Hematopoietic multipotent progenitor cell (in vitro differentiated cells): ENCODE data around the gene IPCEF1. TPM values are rescaled to one million over a fixed set of nuclear protein-coding genes. Genes with fewer than 3 reads are reported as not detected.

Experiments
- DNase-seq, 3 donors: peaks; one replicate each; pipeline ENCODE4 v3.0.0-alpha.2; 2011 to 2015; ENCODE audit warnings: low read depth in 2 of 3, low spot score in 2 of 3
- total RNA-seq: library from RNA; depleted of rRNA; stranded (reverse); fragments of >200 nt; gene quantifications from one replicate; pipeline ENCODE4 v1.2.3, GENCODE V29; 2012

The IPCEF1 gene
- total RNA-seq, 1 donor = 0.27 TPM

- DNase-seq = peak in 2 of 3 donors; percentile 26 to 43
Observed at GRCh38 chr6:154298297-154298696, 58.3 kb downstream of the IPCEF1 start.

GRCh38 chr6:154297721-154298120 is 58.9 kb downstream of the IPCEF1 start:
- no peak for DNase-seq

GRCh38 chr6:154297210-154297609 is 59.4 kb downstream of the IPCEF1 start:
- DNase-seq = no peak

DNA sequence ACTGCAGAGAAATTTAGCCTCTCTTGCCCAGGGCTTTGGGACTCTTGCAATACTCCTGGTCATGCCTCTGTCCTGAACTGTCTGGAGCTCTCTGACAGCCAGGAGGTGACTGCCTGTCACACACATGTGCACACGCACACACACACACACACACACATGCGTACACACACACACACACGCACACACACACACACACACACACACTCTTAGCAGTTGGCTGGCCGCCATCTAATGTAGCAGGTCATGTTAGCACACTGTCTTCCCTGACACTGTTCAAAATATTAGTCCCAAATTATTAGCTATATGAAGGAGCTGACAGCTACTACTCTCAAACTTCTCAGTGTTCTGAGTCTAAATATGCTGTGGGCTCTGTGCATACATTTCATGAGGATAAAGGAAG is 60.9 kb downstream of the IPCEF1 start:
- no peak for DNase-seq

GRCh38 chr6:154292855-154293519 is 63.6 kb downstream of the IPCEF1 start:
- no peak for DNase-seq

- no peak for DNase-seq
Observed at GRCh38 chr6:154292066-154292465, 64.5 kb downstream of the IPCEF1 start.

- DNase-seq = peak in 1 of 3 donors; percentile 25
Observed at GRCh38 chr6:154289818-154290508, 66.6 kb downstream of the IPCEF1 start.

- no peak for DNase-seq
Observed at GRCh38 chr6:154285826-154286225, 70.8 kb downstream of the IPCEF1 start.

- no peak for DNase-seq
Observed at GRCh38 chr6:154284313-154284853, 72.2 kb downstream of the IPCEF1 start.

DNA sequence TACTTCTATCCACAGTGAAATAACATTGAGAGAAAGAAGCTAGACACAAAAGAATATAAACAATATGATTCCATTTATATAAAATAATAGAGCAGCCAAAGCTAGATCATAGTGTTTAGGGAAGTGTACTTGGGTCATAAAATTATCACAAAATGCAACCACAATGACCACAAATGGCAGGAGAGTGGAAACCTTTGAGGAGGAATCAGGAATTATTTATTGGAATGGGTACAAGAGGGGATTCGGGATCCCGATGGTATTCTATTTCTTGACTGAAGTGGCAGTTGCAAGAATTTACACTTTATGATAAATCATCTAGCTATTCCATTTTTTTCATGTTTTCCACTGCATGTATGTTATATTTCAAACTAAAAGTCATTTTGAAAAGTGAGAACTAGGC is 76.1 kb downstream of the IPCEF1 start:
- peak in 1 of 3 donors; percentile 40 for DNase-seq

GRCh38 chr6:154277629-154278017 is 79.0 kb downstream of the IPCEF1 start:
- DNase-seq = no peak

- DNase-seq = peak; percentile 23 to 64 (median 33)
Observed at GRCh38 chr6:154276810-154277628, 79.6 kb downstream of the IPCEF1 start.

GRCh38 chr6:154274168-154274567 is 82.4 kb downstream of the IPCEF1 start:
- DNase-seq = no peak

DNA sequence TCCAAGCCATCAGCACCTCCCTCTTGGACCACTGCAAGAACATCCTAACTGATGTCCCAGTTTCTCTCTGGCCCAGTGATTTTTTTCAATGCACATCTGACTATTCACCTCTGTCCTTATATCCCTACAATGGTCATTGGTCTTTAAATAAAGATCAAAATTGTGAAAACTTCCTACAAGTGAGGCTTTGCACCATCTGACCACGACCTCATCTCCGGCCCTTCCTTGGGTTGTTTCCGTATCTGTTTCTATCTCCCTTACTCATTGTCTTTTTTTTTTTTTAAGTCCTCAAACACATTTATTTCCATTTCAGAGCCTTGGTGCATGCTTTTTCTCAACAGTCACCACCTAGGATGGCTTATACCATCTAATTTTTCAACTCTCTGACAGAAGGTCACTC is 88.1 kb downstream of the IPCEF1 start:
- DNase-seq = no peak

DNA sequence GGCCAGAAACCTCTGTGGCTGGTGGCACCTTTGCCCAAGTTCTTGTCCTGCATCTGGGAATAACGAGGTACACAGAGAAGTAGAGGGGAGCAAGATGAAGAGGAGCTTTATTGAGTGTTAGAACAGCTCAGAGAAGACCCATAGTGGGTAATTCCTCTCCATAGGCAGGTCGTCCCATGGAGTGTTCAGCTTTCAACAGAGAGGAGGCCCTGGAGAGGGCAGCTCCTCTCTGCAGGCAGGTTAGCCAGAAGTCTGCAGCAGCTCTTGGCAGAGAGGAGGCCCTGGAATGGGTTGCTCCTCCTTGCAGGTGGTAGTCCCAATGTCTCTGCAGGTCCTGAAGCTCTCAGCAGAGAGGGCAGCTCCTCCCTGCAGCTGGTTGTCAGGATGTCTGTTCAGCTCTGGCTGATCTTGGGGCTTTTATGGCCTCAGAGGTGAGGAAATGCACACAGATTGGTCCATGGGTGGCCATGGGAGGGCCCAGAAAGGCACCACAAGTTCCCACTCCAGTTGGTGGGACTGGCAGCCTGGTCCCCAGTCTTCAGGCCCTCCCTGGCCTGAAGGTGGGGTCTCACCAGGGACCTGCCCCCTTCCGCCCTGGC is 89.0 kb downstream of the IPCEF1 start:
- DNase-seq = no peak

DNA sequence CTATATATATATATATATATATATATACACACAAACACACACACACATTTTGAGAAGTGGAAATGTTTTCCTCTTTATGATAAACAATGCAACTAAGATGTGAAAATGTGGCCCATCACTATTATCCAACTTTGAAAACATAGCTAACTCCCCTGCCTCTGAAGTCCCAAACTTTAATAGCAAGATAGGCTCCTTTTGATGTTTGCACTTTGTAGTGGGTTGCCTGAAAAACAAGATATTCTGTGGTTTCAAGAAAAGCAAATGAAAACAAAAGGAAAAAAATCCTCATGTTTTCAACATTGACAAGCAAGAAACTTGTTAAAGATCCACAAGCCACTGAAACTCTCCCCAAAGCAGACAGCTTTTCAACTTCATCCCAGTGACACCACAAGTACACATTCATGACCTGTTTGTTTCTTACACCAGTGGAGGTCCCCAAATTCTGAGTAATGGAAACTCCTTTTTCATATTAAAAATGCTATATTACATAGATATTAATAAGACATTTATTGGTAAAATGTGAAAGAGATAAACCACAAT is 90.0 kb downstream of the IPCEF1 start:
- no peak for DNase-seq

DNA sequence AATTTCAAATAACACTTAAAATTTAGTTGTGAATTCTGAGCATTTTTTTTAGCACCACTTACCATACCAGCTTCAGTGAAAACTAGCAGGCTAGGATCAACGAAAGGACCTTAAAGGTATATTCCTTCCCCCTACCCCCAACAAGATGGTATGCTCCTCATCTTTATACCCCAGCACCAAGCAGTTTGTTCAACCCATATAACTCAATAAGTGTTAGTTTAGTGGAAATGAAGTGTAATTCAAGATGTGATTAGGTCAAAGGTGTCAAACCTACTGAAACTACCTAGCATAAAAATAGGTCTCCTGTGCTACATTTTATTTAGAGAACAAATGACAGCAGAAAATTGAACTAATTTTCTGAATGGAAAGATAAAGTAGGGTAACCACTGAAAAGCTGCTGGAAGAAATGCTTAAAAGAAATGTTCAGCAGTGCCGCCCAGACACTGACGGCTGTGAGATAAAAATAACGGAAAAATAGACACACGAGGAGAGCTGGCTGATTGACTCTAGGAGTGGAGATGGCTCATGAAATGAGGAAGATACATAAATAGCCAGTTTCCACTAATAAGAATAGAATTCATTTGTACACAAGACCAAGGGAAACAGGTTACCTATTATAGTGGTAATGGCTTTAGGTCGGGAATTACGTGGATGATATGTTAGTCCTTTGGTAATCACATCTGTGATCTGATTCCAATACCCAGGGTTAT is 94.8 kb downstream of the IPCEF1 start:
- no peak for DNase-seq

- peak in 2 of 3 donors; percentile 49 to 70 for DNase-seq
Observed at GRCh38 chr6:154258064-154258757, 98.4 kb downstream of the IPCEF1 start.

GRCh38 chr6:154257067-154257466 is 99.5 kb downstream of the IPCEF1 start:
- peak in 2 of 3 donors; percentile 48 to 61 for DNase-seq
